ENCODE data around the gene SLC37A4.

DNA sequence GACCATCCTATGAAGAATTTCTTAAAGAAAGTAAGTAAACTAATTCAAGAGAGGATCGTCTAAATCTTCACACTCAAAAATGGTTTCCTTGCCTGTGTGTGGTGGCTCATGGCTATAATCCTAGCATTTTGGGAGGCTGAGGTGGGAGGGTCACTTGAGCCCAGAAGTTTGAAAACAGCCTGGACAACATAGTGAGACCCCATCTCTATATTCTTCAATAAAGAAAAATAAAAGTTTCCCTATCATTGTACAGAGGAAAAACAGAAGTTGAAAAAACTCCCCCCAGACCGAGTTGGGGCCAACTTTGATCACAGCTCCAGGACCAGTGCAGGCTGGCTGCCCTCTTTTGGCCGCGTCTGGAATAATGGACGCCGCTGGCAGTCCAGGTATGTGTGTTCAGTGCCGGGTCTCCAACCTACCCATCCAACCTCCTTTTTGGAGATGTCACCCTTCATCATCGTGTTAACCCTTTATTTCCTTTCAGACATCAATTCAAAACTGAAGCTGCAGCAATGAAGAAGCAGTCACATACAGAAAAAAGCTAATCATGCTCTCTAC, 15.5 kb downstream of the SLC37A4 start:
- TF ChIP-seq POLR2A (IDR thresholded peaks at IDR 0.05), result no peak
- TF ChIP-seq, protein P1, sequence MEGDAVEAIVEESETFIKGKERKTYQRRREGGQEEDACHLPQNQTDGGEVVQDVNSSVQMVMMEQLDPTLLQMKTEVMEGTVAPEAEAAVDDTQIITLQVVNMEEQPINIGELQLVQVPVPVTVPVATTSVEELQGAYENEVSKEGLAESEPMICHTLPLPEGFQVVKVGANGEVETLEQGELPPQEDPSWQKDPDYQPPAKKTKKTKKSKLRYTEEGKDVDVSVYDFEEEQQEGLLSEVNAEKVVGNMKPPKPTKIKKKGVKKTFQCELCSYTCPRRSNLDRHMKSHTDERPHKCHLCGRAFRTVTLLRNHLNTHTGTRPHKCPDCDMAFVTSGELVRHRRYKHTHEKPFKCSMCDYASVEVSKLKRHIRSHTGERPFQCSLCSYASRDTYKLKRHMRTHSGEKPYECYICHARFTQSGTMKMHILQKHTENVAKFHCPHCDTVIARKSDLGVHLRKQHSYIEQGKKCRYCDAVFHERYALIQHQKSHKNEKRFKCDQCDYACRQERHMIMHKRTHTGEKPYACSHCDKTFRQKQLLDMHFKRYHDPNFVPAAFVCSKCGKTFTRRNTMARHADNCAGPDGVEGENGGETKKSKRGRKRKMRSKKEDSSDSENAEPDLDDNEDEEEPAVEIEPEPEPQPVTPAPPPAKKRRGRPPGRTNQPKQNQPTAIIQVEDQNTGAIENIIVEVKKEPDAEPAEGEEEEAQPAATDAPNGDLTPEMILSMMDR (IDR thresholded peaks at IDR 0.05), result no peak
